Measurements from ENCODE around the gene NOD2.

The NOD2 gene

DNA sequence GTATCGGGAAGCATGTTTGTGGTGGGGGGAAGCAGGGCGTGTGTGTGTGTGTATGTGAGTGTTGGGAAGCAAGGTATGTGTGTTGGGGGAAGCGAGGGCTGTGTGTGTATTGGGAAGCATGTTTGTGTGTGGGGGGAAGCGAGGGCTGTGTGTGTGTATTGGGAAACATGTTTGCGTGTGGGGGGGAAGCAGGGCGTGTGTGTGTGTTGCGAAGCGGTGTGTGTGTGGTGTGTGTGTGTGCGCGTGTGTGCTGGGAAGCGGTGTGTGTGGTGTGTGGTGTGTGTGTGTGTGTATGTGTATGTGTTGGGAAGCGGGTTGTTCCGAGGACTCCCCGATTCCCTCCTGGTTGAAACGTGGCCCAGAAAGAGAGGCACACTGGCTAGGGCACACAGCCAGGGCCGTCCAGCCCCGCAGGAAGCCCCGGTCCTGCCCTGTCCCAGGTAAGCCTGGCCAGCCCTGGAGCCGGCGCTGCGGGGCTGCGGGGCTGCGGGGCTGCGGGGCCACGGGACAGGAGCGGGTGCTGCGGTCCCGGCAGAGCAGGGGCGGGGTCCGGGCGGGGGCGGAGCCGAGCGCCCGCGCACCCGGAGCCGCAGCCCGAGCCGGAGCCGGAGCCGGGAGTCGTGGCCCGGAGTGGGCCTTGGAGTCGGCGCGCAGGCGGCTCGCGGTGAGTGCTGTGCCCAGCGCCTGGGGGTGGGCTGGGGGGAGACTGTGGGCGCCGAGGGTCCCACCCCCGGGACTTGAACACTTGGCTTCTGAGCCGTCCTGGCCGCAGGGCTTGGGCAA, at the start of gene NOD2:
Gene NOD2 (plus strand): TSS at position 608 of the 783 bp plus-strand sequence. CDS start 5,890 bp downstream, outside the sequence.
- TF ChIP-seq, protein P1, sequence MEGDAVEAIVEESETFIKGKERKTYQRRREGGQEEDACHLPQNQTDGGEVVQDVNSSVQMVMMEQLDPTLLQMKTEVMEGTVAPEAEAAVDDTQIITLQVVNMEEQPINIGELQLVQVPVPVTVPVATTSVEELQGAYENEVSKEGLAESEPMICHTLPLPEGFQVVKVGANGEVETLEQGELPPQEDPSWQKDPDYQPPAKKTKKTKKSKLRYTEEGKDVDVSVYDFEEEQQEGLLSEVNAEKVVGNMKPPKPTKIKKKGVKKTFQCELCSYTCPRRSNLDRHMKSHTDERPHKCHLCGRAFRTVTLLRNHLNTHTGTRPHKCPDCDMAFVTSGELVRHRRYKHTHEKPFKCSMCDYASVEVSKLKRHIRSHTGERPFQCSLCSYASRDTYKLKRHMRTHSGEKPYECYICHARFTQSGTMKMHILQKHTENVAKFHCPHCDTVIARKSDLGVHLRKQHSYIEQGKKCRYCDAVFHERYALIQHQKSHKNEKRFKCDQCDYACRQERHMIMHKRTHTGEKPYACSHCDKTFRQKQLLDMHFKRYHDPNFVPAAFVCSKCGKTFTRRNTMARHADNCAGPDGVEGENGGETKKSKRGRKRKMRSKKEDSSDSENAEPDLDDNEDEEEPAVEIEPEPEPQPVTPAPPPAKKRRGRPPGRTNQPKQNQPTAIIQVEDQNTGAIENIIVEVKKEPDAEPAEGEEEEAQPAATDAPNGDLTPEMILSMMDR (IDR thresholded peaks at IDR 0.05; ENCODE audit: low read depth, low read length, missing control alignments) = no peak
- DNase-seq (ENCODE audit: low read depth) = no peak
- peak within 1 kb of the TSS; percentile 31 for H3K4me3 ChIP-seq (ENCODE audit: low read depth, low read length)
- in situ Hi-C loops (cut with HindIII; ENCODE audit: low sequenced_read_pairs) = no loop called here

DNA sequence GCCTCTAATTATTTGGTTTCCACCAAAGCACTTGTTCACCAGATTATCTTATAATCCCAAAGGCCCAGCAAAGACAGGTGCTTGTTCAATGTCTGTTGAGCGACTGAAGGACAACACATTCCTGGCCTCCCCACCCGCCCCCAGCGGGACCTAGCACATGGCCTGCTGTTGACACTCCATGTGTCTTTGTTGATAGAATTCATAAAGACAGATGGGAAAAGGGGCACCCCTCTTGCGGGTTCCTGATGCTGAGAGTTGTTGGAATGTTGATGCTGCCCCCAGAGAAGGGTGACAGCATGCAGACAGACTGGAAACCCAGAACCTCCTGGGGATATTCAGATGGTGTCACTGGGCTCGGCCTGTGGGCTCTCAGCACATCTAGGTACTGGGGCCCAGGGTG, 49.2 kb upstream of the NOD2 start:
- H3K4me3 ChIP-seq (ENCODE audit: low read depth, low read length) = no peak overlapping the region
- in situ Hi-C loops (cut with HindIII; ENCODE audit: low sequenced_read_pairs) = no loop called here
- DNase-seq (ENCODE audit: low read depth) = no peak
- TF ChIP-seq, protein P1 (IDR thresholded peaks at IDR 0.05; ENCODE audit: low read depth, low read length, missing control alignments) = no peak

DNA sequence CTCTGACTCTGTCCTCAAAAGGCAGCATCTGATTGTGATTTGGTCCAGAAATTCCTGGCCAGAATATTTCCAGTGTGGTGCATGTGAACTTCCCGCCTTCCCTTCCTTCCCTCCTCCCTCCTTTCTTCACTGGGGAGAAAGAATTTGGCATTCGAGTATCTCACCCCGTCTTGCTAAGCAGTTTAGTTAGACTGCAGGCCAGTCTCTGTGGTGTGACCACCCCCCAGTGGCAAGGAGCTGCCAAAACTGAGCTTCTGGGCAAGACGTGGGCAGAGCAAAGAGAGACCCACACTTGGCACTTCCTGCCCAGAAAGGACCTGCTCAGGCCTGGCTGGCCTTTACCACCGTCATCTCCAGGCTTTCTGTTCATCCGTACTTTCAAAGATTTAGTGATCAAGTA, 48.7 kb upstream of the NOD2 start:
- in situ Hi-C loops (cut with HindIII; ENCODE audit: low sequenced_read_pairs) = no loop called here
- DNase-seq (ENCODE audit: low read depth) = no peak
- no peak overlapping the region for H3K4me3 ChIP-seq (ENCODE audit: low read depth, low read length)
- TF ChIP-seq, protein P1 (IDR thresholded peaks at IDR 0.05; ENCODE audit: low read depth, low read length, missing control alignments) = peak; percentile 31

DNA sequence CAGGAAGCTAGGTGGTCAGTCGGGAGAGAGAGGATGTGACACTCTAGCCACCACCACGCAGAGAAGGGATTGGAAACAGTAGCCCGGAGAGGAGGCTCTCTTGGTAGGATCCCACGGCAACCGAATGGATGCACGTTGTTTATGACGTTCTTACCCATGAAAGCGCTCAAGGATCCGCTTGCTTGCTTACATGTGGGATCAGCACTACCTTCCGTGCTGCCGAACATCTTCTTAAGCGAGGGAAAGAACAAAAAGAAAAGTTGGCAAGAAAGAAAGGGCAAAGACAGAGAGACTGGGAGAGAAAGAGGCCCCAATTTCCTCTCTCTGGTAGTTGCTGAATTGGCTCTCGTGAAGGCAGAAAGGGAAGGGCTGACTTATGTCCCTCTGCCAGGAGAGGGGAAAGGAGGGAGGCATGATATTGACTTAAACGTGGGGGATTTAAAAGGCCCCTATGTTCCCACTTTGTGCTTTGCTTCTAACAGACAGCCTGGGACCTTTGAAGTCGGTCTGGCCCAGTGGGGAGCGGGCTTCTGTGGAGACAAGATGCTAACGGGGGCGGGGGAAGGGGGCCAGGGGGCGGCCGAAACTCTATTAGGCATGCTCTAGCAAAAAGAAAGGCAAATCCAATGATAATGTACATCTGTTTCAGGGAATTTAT, 47.7 kb upstream of the NOD2 start:
- H3K4me3 ChIP-seq (ENCODE audit: low read depth, low read length) = no peak overlapping the region
- DNase-seq (ENCODE audit: low read depth) = no peak
- TF ChIP-seq, protein P1 (IDR thresholded peaks at IDR 0.05; ENCODE audit: low read depth, low read length, missing control alignments) = no peak
- in situ Hi-C loops (cut with HindIII; ENCODE audit: low sequenced_read_pairs) = no loop called here

DNA sequence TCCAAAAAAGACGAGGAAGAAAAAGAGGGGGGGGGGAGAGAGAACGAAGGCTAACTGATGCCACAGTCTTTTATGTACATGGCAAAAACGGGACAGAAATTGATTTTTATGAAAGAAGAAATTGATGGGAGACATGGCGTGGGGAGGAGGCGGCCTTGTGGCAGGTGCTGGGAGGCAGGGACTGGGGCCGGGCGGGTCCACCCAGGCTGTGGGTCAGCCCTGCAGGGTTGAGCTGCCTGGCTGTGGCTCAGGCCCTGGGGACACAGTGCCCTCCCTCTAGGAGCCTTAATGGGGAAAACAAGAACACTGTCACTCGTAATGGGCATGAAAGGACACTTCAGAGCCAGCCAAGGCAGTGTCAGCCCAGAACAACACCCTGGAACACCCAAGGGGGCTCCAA, 47.1 kb upstream of the NOD2 start:
- in situ Hi-C loops (cut with HindIII; ENCODE audit: low sequenced_read_pairs) = no loop called here
- TF ChIP-seq, protein P1 (IDR thresholded peaks at IDR 0.05; ENCODE audit: low read depth, low read length, missing control alignments) = no peak
- no peak overlapping the region for H3K4me3 ChIP-seq (ENCODE audit: low read depth, low read length)
- no peak for DNase-seq (ENCODE audit: low read depth)

DNA sequence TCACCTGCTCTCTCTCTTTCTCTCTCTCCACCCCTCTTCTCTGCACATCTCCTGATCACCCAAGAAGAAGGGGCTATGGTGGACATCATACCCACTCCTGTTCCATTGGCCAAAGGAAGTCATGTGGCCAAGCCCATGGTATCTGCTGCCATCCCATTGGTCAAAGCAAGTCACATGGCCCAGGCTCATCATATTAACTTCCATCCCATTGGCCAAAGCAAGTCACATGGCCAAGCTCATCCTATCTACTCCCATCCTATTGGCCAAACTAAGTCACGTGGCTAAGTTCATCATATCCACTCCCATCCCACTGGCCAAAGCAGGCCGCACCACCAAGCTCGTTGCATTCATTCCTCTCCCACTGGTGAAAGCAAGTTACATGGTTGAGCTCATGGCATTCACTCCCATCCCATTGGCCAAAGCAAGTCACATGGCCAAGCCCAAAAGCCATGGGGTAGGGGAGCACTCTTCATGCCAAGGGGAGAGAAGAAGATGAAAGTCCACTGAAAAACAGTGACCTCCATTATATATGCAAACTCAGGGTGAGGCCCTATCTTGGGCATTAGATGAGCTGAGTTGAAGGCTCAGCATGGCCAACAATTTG, 41.5 kb upstream of the NOD2 start:
- TF ChIP-seq, protein P1 (IDR thresholded peaks at IDR 0.05; ENCODE audit: low read depth, low read length, missing control alignments) = no peak
- DNase-seq (ENCODE audit: low read depth) = no peak
- in situ Hi-C loops (cut with HindIII; ENCODE audit: low sequenced_read_pairs) = no loop called here
- H3K4me3 ChIP-seq (ENCODE audit: low read depth, low read length) = no peak overlapping the region
